ENCODE results near the gene CFAP20. TPM values are rescaled to one million over a fixed set of nuclear protein-coding genes. Genes with fewer than 3 reads are reported as not detected.

CFAP20 gene
- total RNA-seq, 4 donors from 2014 or later: 13.8 to 27.5 (median 24.1) TPM

- TF ChIP-seq CTCF (IDR thresholded peaks at IDR 0.05; ENCODE audit: low read depth): no peak
Measured at GRCh38 chr16:58116529-58116928, 12.7 kb downstream of the CFAP20 start.

DNA sequence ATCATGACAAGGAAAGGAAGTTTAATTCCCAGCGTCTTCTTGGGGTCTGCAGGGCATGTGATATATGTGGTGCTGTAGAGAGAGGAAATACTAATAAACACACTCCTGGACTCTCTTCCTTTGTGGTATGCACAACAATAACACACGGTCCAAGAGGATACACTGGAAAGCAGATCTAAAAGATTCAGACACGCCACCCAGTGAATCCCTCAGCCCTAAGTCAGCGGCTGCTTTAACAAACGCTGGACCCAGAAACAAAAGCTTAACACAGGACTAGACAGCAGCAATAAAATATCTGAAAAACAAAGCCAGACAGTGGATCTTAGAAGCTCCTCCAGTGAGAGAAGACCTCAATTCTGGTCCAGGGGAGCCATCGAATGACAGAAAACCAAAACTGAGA, 13.1 kb downstream of the CFAP20 start:
- TF ChIP-seq CTCF (IDR thresholded peaks at IDR 0.05; ENCODE audit: low read depth): no peak

DNA sequence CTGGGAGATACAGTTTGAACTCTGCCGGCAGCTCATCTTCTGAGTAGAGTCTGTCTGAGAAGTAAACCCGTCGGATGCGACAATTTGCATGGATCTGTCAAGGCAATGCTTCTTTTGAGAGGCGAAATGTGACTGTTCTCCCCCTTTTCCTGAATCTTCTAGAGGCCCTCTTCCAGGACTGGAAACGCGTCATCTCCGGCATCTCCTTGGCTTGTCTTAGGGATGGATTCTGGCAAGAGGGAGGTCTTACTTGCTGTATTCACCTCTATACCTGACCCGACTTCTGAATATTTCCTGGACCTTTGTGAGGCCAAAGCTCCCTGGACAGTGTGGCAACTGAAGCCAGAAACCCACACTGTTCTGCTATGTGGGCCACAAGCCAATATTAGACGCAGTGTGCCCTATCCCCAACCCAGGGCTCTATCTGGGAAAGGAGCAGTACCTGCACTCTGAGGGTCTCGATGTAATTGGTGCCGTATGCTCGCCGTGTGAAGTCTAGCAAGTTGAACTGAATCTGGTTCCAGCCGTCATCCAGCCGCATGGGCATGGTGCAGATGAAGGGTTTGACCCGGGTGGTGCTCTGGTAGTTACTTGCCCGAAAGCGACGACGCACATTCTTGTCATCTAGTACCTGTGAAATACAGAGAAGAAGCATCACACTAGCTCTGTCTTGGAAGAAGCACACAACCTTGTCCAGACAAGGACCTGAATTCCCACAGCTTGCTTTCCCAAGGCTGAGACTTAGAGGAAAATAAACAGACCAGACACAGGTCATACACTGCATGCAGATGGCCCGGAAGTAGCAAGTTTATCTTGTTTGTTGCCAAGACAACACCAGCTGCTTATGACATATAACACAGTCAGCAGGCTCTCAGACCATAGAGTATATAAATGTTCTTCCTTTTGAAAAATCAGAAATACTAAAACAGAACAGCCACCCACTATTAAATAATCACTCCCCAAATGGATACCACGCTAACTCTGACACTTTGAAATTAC, 14.1 kb downstream of the CFAP20 start:
- TF ChIP-seq CTCF (IDR thresholded peaks at IDR 0.05; ENCODE audit: low read depth): no peak

- TF ChIP-seq CTCF (IDR thresholded peaks at IDR 0.05; ENCODE audit: low read depth): no peak
Measured at GRCh38 chr16:58111302-58111627, 17.9 kb downstream of the CFAP20 start.

DNA sequence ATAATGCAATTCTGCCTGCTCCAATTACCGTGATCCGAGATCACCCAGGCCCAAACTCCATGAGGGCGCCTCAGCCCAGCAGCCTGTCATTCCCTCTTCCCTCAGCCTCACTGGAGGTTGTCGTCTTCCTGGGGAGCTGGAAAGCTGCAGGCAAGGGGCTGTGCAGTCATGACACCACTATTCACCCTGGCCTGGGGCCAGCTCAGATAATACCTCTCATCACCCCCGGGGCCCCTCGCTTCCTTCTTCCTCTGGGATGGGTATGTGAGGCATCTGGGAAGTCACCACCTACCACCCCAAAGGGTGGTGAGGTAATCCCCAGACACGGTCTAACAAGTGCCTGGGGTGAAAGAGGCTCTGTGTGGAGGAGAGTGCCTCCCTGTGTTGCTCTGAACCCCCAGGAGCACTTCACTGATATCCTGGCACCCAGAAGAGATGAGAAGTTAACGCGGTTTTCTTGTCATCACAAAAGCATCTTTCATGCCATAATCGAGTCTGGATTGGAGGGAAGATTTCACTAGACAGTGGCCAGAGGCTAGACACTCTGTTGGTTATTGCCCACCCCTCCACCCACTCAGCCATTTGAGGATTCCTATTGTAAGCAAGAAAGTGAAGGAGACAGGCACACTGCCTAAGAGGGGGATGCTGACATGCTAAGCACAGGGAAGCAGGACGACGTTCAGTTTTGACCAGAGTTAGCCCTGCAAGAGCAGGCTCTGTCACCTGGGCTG, 18.4 kb downstream of the CFAP20 start:
- TF ChIP-seq CTCF (IDR thresholded peaks at IDR 0.05; ENCODE audit: low read depth): no peak

- TF ChIP-seq CTCF (IDR thresholded peaks at IDR 0.05; ENCODE audit: low read depth): no peak
Measured at GRCh38 chr16:58109881-58110280, 19.3 kb downstream of the CFAP20 start.

DNA sequence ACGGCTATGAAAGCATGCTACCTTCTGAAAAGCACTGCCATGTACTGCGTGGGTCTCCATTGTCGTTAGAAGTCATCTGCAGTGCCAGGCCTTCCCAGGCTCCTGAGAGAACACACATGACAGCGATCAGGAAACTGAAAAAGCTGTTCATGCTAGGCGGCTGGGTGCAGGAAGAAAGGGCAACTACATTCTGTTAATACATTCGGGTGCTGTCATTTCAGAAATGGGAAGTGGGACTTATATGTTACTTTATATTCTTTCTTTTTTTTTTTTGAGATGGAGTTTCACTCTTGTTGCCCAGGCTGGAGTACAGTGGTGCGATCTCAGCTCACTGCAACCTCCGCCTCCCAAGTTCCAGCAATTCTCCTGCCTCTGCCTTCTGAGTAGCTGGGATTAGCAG, 19.9 kb downstream of the CFAP20 start:
- no peak for TF ChIP-seq CTCF (IDR thresholded peaks at IDR 0.05; ENCODE audit: low read depth)
